Keratinocyte (primary cell): ENCODE measurements around the gene ZNF678. TPM values are rescaled to one million over a fixed set of nuclear protein-coding genes. Genes with fewer than 3 reads are reported as not detected.

Source experiments
- DNase-seq: peaks from one replicate; pipeline ENCODE4 v3.0.0-alpha.2; 2011; ENCODE audit warnings: low read depth, missing footprints, low spot score
- FAIRE-seq: peaks from 2 replicates; lab custom pipeline; 2011; peaks lifted over from hg19 to GRCh38; lab: Jason Lieb, UNC
- H2AFZ ChIP-seq: 2 replicates; pipeline ENCODE4 v1.6.0; 2012; ENCODE audit warnings: low read length, control low read depth, inconsistent platforms; ENCODE audit not compliant: control insufficient read depth
- H3K27ac ChIP-seq: 2 replicates; pipeline ENCODE4 v1.5.1; 2011; ENCODE audit warnings: low read length; ENCODE audit not compliant: control insufficient read depth, insufficient read depth
- H3K27me3 ChIP-seq: 3 replicates; pipeline ENCODE4 v1.6.0; 2011; ENCODE audit warnings: low read length; ENCODE audit not compliant: control insufficient read depth, insufficient read depth; ENCODE audit errors: extremely low read depth
- H3K36me3 ChIP-seq, 2 experiments: 2 replicates in 1 of 2; 3 replicates in 1 of 2; pipeline ENCODE4 v1.5.1; 2011; ENCODE audit warnings: low read length in 2 of 2, mild to moderate bottlenecking in 1 of 2; ENCODE audit not compliant: control insufficient read depth in 2 of 2, insufficient read depth in 2 of 2; ENCODE audit errors: extremely low read depth in 1 of 2
- H3K4me1 ChIP-seq: 3 replicates; pipeline ENCODE4 v1.5.1; 2011; ENCODE audit warnings: low read length; ENCODE audit not compliant: control insufficient read depth, insufficient read depth; ENCODE audit errors: extremely low read depth
- H3K4me2 ChIP-seq: 3 replicates; pipeline ENCODE4 v1.6.0; 2011; ENCODE audit warnings: low read depth, low read length; ENCODE audit not compliant: control insufficient read depth, insufficient read depth; ENCODE audit errors: extremely low read depth
- H3K4me3 ChIP-seq, 3 experiments: fragments of 200-600 bp in 1 of 3; sonication (generic) in 1 of 3; 2 replicates in 2 of 3; 3 replicates in 1 of 3; pipeline ENCODE4 v1.5.1; 2011 to 2016; ENCODE audit warnings: low read length in 3 of 3, mild to moderate bottlenecking in 3 of 3, control low read depth in 2 of 3, inconsistent platforms in 1 of 3, low read depth in 1 of 3, mixed read lengths in 1 of 3, mixed run types in 1 of 3, moderate library complexity in 1 of 3; ENCODE audit not compliant: control insufficient read depth in 2 of 3, insufficient read depth in 2 of 3; ENCODE audit errors: extremely low read depth in 1 of 3
- H3K79me2 ChIP-seq: 2 replicates; pipeline ENCODE4 v1.6.0; 2012; ENCODE audit warnings: low read length; ENCODE audit not compliant: control insufficient read depth, insufficient read depth
- H3K9ac ChIP-seq: 3 replicates; pipeline ENCODE4 v1.6.0; 2011; ENCODE audit warnings: low read length; ENCODE audit not compliant: control insufficient read depth, insufficient read depth; ENCODE audit errors: extremely low read depth
- H3K9me1 ChIP-seq: 3 replicates; pipeline ENCODE4 v1.6.0; 2011; ENCODE audit warnings: low read length; ENCODE audit not compliant: control insufficient read depth, insufficient read depth; ENCODE audit errors: extremely low read depth
- H3K9me3 ChIP-seq: 2 replicates; pipeline ENCODE4 v1.5.1; 2012; ENCODE audit warnings: low read depth, low read length; ENCODE audit not compliant: control insufficient read depth
- H4K20me1 ChIP-seq: 3 replicates; pipeline ENCODE4 v1.6.0; 2011; ENCODE audit warnings: low read length; ENCODE audit not compliant: control insufficient read depth, insufficient read depth; ENCODE audit errors: extremely low read depth
- CTCF ChIP-seq, 3 experiments: IDR thresholded peaks in 1 of 3; conservative IDR thresholded peaks in 1 of 3; optimal IDR thresholded peaks in 1 of 3; 2 replicates in 2 of 3; 3 replicates in 1 of 3; pipeline versions ENCODE3 to v1.5.1; 2011; ENCODE audit warnings: low read length in 3 of 3, mild to moderate bottlenecking in 3 of 3, moderate library complexity in 2 of 3, control low read depth in 1 of 3, inconsistent platforms in 1 of 3; ENCODE audit not compliant: insufficient read depth in 2 of 3; ENCODE audit errors: extremely low read depth in 1 of 3
- EZH2 ChIP-seq: IDR thresholded peaks from one replicate; pipeline ENCODE4 v1.6.1; 2012; ENCODE audit warnings: inconsistent platforms, mild to moderate bottlenecking, low read length, moderate library complexity
- dilution Hi-C: fragments of 300-500 bp; cut with MboI; formaldehyde crosslinking; loops from one replicate; pipeline ENCODE4 v1.7.0; 2020; ENCODE audit warnings: low sequenced_read_pairs; ENCODE audit not compliant: extremely low pct_ligation_motif_present
- polyA plus RNA-seq, 5 experiments: library from polyadenylated mRNA; depleted of rRNA in 3 of 5; stranded (reverse) in 3 of 5; stranded (forward) in 1 of 5; unstranded in 1 of 5; fragments of >200 nt; gene quantifications; 1 replicate in 1 of 5; 2 replicates in 3 of 5; 3 replicates in 1 of 5; pipeline versions ENCODE4 v1.2.1 to v1.2.3, GENCODE V29; 2011 to 2012; ENCODE audit warnings: missing spikeins in 2 of 5, low read depth in 1 of 5, low replicate concordance in 1 of 5

ZNF678 gene
- polyA plus RNA-seq, 1 donor (not counting 4 experiments of a cell fraction or from before 2014, with no cell fraction given): 3.0 TPM

DNA sequence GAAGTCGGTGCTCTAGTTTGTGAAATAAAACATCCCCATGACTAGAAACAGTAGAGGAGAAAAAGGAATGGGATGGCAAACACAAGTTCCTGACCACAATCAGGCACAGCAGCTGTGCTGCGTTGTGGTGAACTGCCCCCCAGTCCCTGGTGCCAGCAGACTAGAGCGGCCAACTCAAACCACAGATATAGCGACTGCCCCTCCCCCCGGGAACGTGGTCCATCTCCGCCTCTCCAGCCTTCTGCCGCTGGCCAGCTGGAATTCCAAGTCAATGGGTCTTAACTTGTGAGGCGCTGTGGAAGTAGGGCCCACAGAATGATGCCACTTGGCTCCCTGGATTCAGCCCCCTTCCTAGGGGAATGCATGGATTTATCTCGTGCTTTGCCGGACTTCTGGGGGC is 41.6 kb upstream of the ZNF678 start:
- no peaks in the 10 kb centered on the region for H3K27me3 ChIP-seq
- no peaks in the 10 kb centered on the region for H3K9me3 ChIP-seq
- no peak overlapping the region for H3K27ac ChIP-seq
- no peak overlapping the region for H3K4me3 ChIP-seq
- no peaks in the 10 kb centered on the region for H3K79me2 ChIP-seq
- H3K4me1 ChIP-seq: no peaks in the 10 kb centered on the region
- dilution Hi-C loops: no loop called here
- H2AFZ ChIP-seq: no peak overlapping the region
- H3K9me1 ChIP-seq: no peaks in the 10 kb centered on the region
- H4K20me1 ChIP-seq: no peaks in the 10 kb centered on the region
- DNase-seq (no peak), FAIRE-seq (no peak)
- H3K4me2 ChIP-seq: no peak overlapping the region
- TF ChIP-seq CTCF (optimal IDR thresholded peaks at IDR 0.05 in 1 of 3, IDR thresholded peaks at IDR 0.05 in 1 of 3, conservative IDR thresholded peaks at IDR 0.05 in 1 of 3; ENCODE audit: extremely low read depth in 1 of 3, insufficient read depth in 2 of 3, low read length in 3 of 3): no peak
- no peak for TF ChIP-seq EZH2
- no peak overlapping the region for H3K9ac ChIP-seq
- no peaks in the 10 kb centered on the region for H3K36me3 ChIP-seq

DNA sequence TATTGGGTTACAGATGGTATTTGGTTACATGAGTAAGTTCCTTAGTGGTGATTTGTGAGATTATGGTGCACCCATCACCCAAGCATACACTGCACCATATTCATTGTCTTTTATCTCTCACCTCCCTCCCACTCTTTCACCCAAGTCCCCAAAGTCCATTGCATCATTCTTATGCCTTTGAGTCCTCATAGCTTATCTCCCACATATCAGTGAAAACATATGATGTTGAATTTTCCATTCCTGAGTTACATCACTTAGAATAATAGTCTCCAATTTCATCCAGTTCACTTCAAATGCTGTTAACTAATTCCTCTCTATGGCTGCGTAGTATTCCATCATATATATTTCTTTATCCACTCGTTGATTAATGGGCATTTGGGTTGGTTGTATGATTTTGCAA is 36.8 kb upstream of the ZNF678 start:
- Histone ChIP-seq H3K4me3 (no peak overlapping the region), H3K9me3 (peaks cover 2% of the 10 kb centered on the region), H3K36me3 (no peaks in the 10 kb centered on the region), H3K9me1 (no peaks in the 10 kb centered on the region), H3K4me2 (no peak overlapping the region), H3K4me1 (no peaks in the 10 kb centered on the region), H3K27me3 (no peaks in the 10 kb centered on the region), H3K79me2 (no peaks in the 10 kb centered on the region), H4K20me1 (no peaks in the 10 kb centered on the region), H2AFZ (no peak overlapping the region), H3K27ac (no peak overlapping the region), H3K9ac (no peak overlapping the region)
- DNase-seq (no peak), FAIRE-seq (no peak)
- dilution Hi-C loops: no loop called here
- no peak for TF ChIP-seq EZH2
- TF ChIP-seq CTCF (optimal IDR thresholded peaks at IDR 0.05 in 1 of 3, IDR thresholded peaks at IDR 0.05 in 1 of 3, conservative IDR thresholded peaks at IDR 0.05 in 1 of 3; ENCODE audit: extremely low read depth in 1 of 3, insufficient read depth in 2 of 3, low read length in 3 of 3): no peak
